ENCODE data around the gene E2F6.

The E2F6 gene

GRCh38 chr2:11456251-11456650 is 9.7 kb downstream of the E2F6 start:
- no peak for DNase-seq

GRCh38 chr2:11454824-11455223 is 11.1 kb downstream of the E2F6 start:
- no peak for DNase-seq

GRCh38 chr2:11450791-11451190 is 15.2 kb downstream of the E2F6 start:
- no peak for DNase-seq

- DNase-seq = no peak
Observed at GRCh38 chr2:11446733-11447248, 19.2 kb downstream of the E2F6 start.

GRCh38 chr2:11444737-11445136 is 21.2 kb downstream of the E2F6 start:
- no peak for DNase-seq

- no peak for DNase-seq
Observed at GRCh38 chr2:11438555-11439080, 27.3 kb downstream of the E2F6 start.

- DNase-seq = no peak
Observed at GRCh38 chr2:11437602-11438001, 28.4 kb downstream of the E2F6 start.

- DNase-seq = no peak
Observed at GRCh38 chr2:11435036-11435435, 30.9 kb downstream of the E2F6 start.

GRCh38 chr2:11434443-11434842 is 31.5 kb downstream of the E2F6 start:
- DNase-seq = no peak

- no peak for DNase-seq
Observed at GRCh38 chr2:11433822-11434221, 32.1 kb downstream of the E2F6 start.

GRCh38 chr2:11430729-11431128 is 35.2 kb downstream of the E2F6 start:
- DNase-seq = no peak

GRCh38 chr2:11427224-11427623 is 38.7 kb downstream of the E2F6 start:
- no peak for DNase-seq

- no peak for DNase-seq
Observed at GRCh38 chr2:11422901-11423435, 43.0 kb downstream of the E2F6 start.

- no peak for DNase-seq
Observed at GRCh38 chr2:11422491-11422865, 43.5 kb downstream of the E2F6 start.

GRCh38 chr2:11421863-11422490 is 44.0 kb downstream of the E2F6 start:
- no peak for DNase-seq

- DNase-seq = no peak
Observed at GRCh38 chr2:11420671-11421070, 45.3 kb downstream of the E2F6 start.

- DNase-seq = no peak
Observed at GRCh38 chr2:11420190-11420589, 45.8 kb downstream of the E2F6 start.

- no peak for DNase-seq
Observed at GRCh38 chr2:11419781-11420180, 46.2 kb downstream of the E2F6 start.

- no peak for DNase-seq
Observed at GRCh38 chr2:11417946-11418585, 47.9 kb downstream of the E2F6 start.

GRCh38 chr2:11416931-11417330 is 49.0 kb downstream of the E2F6 start:
- no peak for DNase-seq

GRCh38 chr2:11416186-11416585 is 49.8 kb downstream of the E2F6 start:
- no peak for DNase-seq

- no peak for DNase-seq
Observed at GRCh38 chr2:11414372-11415124, 51.4 kb downstream of the E2F6 start.

GRCh38 chr2:11412449-11412810 is 53.5 kb downstream of the E2F6 start:
- no peak for DNase-seq
